Colonic mucosa (tissue), 4 donors: Measurements from ENCODE around the gene RPL32. TPM values are rescaled to one million over a fixed set of nuclear protein-coding genes. Genes with fewer than 3 reads are reported as not detected.

ENCODE experiments used
- DNase-seq: peaks from one replicate; pipeline ENCODE4 v3.0.0-alpha.2; 2020
- H3K27ac ChIP-seq: fragments of 200-600 bp; one replicate; pipeline ENCODE4 v1.8.0; 2021
- H3K27me3 ChIP-seq: fragments of 200-600 bp; one replicate; pipeline ENCODE4 v1.8.0; 2021
- H3K36me3 ChIP-seq: fragments of 200-600 bp; one replicate; pipeline ENCODE4 v1.8.0; 2021
- H3K4me1 ChIP-seq: fragments of 200-600 bp; one replicate; pipeline ENCODE4 v1.8.0; 2021; ENCODE audit warnings: mild to moderate bottlenecking
- H3K4me3 ChIP-seq: fragments of 200-600 bp; one replicate; pipeline ENCODE4 v1.8.0; 2021
- H3K9ac ChIP-seq, 2 donors: one replicate each; pipeline ENCODE4 v1.7.0; 2013; ENCODE audit warnings: control low read depth in 2 of 2, low read depth in 2 of 2, low read length in 2 of 2
- H3K9me3 ChIP-seq: fragments of 200-600 bp; one replicate; pipeline ENCODE4 v1.8.0; 2021
- CTCF ChIP-seq: fragments of 200-600 bp; IDR thresholded peaks from one replicate; pipeline ENCODE4 v1.8.0; 2022; ENCODE audit warnings: antibody characterized with exemption, mild to moderate bottlenecking
- intact Hi-C: fragments of 100-400 bp; cut with DNase I; formaldehyde crosslinking; loops from one replicate; pipeline ENCODE4 v1.14.1; 2022
- total RNA-seq, 2 donors: library from RNA; stranded (reverse); fragmentation: NEBNext Ultra II Directional in 1 of 2; extraction: Animal tissue kit (Norgen Biotek cat#: 25700) in 1 of 2; gene quantifications; one replicate each; pipeline ENCODE4 v1.2.1, GENCODE V29; 2021
- donor health status: healthy.
- donor health status: DM: no; HTN: no; CAD: no.
- donor health status: DM: no; HTN: no; CAD: no.

Gene RPL32
- total RNA-seq, 2 donors from 2014 or later = 1,239 to 1,262 TPM

- H3K4me3 ChIP-seq = no peak overlapping the region
- H3K4me1 ChIP-seq = no peaks in the 10 kb centered on the region
- no peak for TF ChIP-seq CTCF
- no peak overlapping the region for H3K9ac ChIP-seq
- H3K36me3 ChIP-seq = no peaks in the 10 kb centered on the region
- H3K9me3 ChIP-seq = no peaks in the 10 kb centered on the region
- intact Hi-C loops = no loop called here
- peak; percentile 70 for DNase-seq
- no peaks in the 10 kb centered on the region for H3K27me3 ChIP-seq
- no peak overlapping the region for H3K27ac ChIP-seq
These were observed 27.8 kb upstream of the RPL32 start for GRCh38 chr3:12869035-12869621.

GRCh38 chr3:12868039-12869034 is 27.0 kb upstream of the RPL32 start:
- Histone ChIP-seq H3K9me3 (no peaks in the 10 kb centered on the region), H3K4me1 (no peaks in the 10 kb centered on the region), H3K27me3 (no peaks in the 10 kb centered on the region), H3K36me3 (no peaks in the 10 kb centered on the region), H3K4me3 (no peak overlapping the region), H3K9ac (peak overlapping the region in 1 of 2 donors; percentile 50), H3K27ac (no peak overlapping the region)
- intact Hi-C loops = no loop called here
- peak; percentile 84 for DNase-seq
- TF ChIP-seq CTCF = peak; percentile 54

GRCh38 chr3:12866836-12867235 is 25.5 kb upstream of the RPL32 start:
- Histone ChIP-seq H3K9ac (no peak overlapping the region), H3K27ac (no peak overlapping the region), H3K4me3 (no peak overlapping the region), H3K4me1 (no peaks in the 10 kb centered on the region), H3K27me3 (no peaks in the 10 kb centered on the region), H3K36me3 (no peaks in the 10 kb centered on the region), H3K9me3 (no peaks in the 10 kb centered on the region)
- intact Hi-C loops = no loop called here
- TF ChIP-seq CTCF = no peak
- no peak for DNase-seq

- Histone ChIP-seq H3K27me3 (no peaks in the 10 kb centered on the region), H3K4me1 (no peaks in the 10 kb centered on the region), H3K36me3 (no peaks in the 10 kb centered on the region), H3K27ac (no peak overlapping the region), H3K9ac (no peak overlapping the region), H3K4me3 (no peak overlapping the region), H3K9me3 (no peaks in the 10 kb centered on the region)
- no peak for DNase-seq
- intact Hi-C loops = no loop called here
- no peak for TF ChIP-seq CTCF
These were observed 23.9 kb upstream of the RPL32 start for GRCh38 chr3:12865271-12865670.

GRCh38 chr3:12862387-12862786 is 21.0 kb upstream of the RPL32 start:
- DNase-seq = no peak
- Histone ChIP-seq H3K27me3 (no peaks in the 10 kb centered on the region), H3K27ac (no peak overlapping the region), H3K36me3 (no peaks in the 10 kb centered on the region), H3K4me1 (no peaks in the 10 kb centered on the region), H3K4me3 (no peak overlapping the region), H3K9ac (no peak overlapping the region), H3K9me3 (no peaks in the 10 kb centered on the region)
- intact Hi-C loops = no loop called here
- TF ChIP-seq CTCF = no peak
